ENCODE results near the gene CMIP. TPM values are rescaled to one million over a fixed set of nuclear protein-coding genes. Genes with fewer than 3 reads are reported as not detected.

The CMIP gene
- total RNA-seq, 1 donor: 15.7 TPM

DNA sequence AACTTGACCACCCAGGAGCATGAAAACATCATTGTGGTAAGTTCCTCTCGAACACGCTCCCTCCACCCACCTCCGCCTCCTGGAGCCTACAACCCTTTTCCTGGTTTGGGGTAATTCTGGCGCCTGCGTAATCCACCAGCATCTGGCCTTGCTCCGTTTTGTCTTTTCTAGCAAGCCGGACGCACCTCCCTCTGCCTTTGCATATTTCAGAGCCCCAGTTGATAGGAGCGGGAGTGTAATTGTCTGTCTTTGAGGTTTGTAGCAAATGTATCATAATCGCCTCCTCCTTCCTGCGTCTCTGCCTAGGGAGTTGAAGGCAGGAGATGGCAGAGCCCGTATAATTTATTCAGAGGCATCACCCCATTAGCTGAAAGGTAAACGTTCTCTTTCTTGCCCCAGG, 213.2 kb downstream of the CMIP start:
- no peak for DNase-seq (ENCODE audit: low read depth)
- TF ChIP-seq, protein P1, sequence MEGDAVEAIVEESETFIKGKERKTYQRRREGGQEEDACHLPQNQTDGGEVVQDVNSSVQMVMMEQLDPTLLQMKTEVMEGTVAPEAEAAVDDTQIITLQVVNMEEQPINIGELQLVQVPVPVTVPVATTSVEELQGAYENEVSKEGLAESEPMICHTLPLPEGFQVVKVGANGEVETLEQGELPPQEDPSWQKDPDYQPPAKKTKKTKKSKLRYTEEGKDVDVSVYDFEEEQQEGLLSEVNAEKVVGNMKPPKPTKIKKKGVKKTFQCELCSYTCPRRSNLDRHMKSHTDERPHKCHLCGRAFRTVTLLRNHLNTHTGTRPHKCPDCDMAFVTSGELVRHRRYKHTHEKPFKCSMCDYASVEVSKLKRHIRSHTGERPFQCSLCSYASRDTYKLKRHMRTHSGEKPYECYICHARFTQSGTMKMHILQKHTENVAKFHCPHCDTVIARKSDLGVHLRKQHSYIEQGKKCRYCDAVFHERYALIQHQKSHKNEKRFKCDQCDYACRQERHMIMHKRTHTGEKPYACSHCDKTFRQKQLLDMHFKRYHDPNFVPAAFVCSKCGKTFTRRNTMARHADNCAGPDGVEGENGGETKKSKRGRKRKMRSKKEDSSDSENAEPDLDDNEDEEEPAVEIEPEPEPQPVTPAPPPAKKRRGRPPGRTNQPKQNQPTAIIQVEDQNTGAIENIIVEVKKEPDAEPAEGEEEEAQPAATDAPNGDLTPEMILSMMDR (IDR thresholded peaks at IDR 0.05; ENCODE audit: insufficient read depth, low read length): no peak
- no peak overlapping the region for H3K4me3 ChIP-seq (ENCODE audit: low read depth, low read length)

DNA sequence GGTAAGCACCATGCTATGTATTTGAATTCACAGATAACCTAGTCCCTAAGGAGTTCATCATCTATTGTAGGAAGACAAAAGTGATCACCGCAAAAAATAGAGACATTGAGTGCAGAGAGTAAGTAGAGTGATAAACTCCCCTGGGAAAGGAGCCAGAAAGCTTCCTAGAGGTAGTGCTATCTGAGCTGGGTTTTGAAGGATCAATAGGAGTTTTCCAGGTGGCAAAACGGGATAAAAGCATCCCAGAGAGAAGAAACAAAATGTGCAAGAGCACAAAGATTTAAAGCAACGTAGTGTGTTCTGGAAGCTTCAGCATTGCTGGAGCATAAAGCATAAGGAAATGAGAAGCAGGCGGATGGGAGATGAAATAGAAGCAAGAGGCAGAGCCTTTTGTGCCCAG, 213.8 kb downstream of the CMIP start:
- TF ChIP-seq, protein P1 (IDR thresholded peaks at IDR 0.05; ENCODE audit: insufficient read depth, low read length): no peak
- DNase-seq (ENCODE audit: low read depth): no peak

DNA sequence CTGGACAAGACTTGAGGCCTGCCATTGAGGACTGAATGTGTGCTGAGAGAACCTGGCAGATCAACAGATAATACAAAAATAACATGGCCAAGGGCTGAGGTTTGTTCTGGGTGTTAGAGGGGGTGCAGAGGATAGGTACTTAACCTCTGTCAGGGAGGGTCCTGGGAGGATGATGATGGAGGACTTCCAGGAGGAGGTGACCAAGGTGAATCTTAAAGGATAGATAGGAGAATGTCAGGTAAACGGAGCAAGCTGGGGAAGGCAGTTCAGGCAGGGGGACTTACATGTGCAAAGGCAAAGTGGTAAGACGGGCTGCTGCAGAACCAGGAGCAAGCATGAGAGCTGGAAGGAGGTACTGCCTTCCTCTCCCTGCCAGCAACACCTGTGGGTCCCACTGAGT, 214.6 kb downstream of the CMIP start:
- TF ChIP-seq, protein P1 (IDR thresholded peaks at IDR 0.05; ENCODE audit: insufficient read depth, low read length): no peak
- no peak for DNase-seq (ENCODE audit: low read depth)

More for the DNA sequence above, 213.8 kb downstream of the CMIP start:
- no peak overlapping the region for H3K4me3 ChIP-seq (ENCODE audit: low read depth, low read length)

DNA sequence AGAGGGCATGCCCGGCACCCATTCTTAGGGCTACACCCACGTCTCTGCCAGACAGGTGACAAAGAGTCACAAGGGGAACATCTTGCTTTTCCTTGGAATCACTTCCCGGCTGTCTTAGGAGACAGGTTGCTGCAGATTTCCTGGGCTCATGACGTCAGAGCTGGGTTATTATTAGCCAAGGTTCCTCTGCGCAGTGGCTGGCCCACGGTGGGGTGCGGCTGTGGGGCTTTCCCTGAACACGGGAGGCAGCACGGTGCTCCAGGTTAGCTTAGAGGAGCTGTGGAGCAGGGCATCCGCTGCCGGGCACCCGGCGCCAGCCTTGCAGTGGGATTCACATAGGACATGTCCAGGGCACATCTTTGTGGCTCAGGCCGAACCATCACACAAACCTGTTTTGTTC, 216.5 kb downstream of the CMIP start:
- TF ChIP-seq, protein P1 (IDR thresholded peaks at IDR 0.05; ENCODE audit: insufficient read depth, low read length): no peak
- DNase-seq (ENCODE audit: low read depth): no peak
- no peak overlapping the region for H3K4me3 ChIP-seq (ENCODE audit: low read depth, low read length)

More for the DNA sequence above, 214.6 kb downstream of the CMIP start:
- H3K4me3 ChIP-seq (ENCODE audit: low read depth, low read length): no peak overlapping the region

DNA sequence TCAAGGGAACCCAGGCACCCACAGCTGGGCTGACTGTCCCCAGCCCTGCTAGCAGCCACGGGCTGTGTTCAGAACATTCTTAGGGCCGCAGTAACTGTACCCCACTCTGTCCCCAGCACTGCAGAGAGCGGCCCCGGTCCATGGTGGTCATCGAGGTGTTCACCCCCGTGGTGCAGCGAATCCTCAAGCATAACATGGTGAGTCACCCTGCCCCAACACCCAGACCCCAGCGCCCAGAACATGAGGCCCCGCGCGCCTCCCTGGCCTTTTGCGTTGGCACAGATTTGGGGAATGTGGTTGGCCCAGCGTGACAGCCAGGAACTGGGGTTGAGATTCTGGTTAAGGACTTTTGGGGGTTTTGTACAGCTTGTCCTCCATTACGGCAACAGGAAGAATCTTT, 219.5 kb downstream of the CMIP start:
- no peak overlapping the region for H3K4me3 ChIP-seq (ENCODE audit: low read depth, low read length)
- TF ChIP-seq, protein P1 (IDR thresholded peaks at IDR 0.05; ENCODE audit: insufficient read depth, low read length): no peak
- DNase-seq (ENCODE audit: low read depth): no peak

DNA sequence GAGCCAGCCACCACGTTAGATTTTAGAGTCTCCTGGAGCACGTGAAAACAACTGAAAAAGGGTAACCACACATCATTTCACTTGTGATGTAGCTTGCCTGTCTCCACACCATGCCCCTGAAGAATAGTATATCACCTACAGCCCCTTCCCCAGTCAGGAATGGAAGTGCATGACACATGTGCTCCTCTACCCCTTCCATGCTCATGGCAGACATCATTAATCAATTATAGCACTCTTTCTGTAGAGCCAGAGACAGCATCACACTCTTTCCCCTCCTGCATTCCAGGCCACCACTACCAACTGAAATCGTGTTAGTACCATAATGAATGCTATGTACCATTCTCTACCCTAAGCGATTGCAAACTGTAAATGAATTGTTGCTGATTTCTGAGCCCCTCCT, 221.0 kb downstream of the CMIP start:
- TF ChIP-seq, protein P1 (IDR thresholded peaks at IDR 0.05; ENCODE audit: insufficient read depth, low read length): no peak
- DNase-seq (ENCODE audit: low read depth): no peak

DNA sequence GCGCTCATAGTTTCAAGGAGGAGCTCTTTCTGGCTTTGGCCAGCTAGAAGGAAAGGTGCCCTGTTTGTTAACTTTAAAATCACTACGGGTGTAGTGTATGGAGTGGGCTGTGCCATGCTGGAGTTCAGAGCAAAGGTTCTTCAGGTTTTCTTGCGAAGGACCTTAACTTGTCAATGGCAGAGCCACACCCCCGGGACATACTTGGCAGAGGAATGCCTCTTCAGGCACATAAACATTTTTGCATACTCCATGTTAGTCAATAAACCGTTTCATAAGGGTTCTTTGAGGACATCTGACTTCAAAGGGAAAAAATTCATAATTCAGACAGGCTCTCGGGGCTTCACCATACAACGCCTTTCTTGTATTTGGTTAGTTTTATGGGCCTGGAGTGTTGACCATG, 221.5 kb downstream of the CMIP start:
- DNase-seq (ENCODE audit: low read depth): no peak
- TF ChIP-seq, protein P1 (IDR thresholded peaks at IDR 0.05; ENCODE audit: insufficient read depth, low read length): no peak

More for the DNA sequence above, 221.0 kb downstream of the CMIP start:
- H3K4me3 ChIP-seq (ENCODE audit: low read depth, low read length): no peak overlapping the region

More for the DNA sequence above, 221.5 kb downstream of the CMIP start:
- no peak overlapping the region for H3K4me3 ChIP-seq (ENCODE audit: low read depth, low read length)
